ENCODE data around the gene DSCAML1.

DNA sequence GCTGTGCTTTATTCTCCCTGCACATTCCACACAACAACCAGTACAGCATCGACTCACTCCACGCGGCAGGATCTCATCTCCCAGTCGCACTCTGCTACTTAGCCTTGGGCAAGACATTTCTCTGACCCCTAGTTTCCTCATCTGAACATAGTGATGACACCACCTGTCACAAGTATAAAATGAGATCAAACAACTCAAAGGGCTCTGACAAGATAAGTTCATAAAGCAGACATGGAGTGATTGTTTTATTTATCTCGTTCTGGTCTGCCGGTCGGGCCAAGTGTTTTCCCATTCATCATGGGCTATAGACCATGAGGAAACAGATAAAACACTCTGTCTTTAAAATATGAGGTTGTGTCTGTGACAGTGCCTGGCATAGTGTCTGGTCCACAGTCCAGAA is 35.0 kb downstream of the DSCAML1 start:
- TF ChIP-seq POLR2AphosphoS5 (IDR thresholded peaks at IDR 0.05), result no peak
- TF ChIP-seq POLR2A (IDR thresholded peaks at IDR 0.05), result no peak
- TF ChIP-seq, protein P1, sequence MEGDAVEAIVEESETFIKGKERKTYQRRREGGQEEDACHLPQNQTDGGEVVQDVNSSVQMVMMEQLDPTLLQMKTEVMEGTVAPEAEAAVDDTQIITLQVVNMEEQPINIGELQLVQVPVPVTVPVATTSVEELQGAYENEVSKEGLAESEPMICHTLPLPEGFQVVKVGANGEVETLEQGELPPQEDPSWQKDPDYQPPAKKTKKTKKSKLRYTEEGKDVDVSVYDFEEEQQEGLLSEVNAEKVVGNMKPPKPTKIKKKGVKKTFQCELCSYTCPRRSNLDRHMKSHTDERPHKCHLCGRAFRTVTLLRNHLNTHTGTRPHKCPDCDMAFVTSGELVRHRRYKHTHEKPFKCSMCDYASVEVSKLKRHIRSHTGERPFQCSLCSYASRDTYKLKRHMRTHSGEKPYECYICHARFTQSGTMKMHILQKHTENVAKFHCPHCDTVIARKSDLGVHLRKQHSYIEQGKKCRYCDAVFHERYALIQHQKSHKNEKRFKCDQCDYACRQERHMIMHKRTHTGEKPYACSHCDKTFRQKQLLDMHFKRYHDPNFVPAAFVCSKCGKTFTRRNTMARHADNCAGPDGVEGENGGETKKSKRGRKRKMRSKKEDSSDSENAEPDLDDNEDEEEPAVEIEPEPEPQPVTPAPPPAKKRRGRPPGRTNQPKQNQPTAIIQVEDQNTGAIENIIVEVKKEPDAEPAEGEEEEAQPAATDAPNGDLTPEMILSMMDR (IDR thresholded peaks at IDR 0.05), result no peak
- no peak for TF ChIP-seq EP300 (IDR thresholded peaks at IDR 0.05)
